WTC11 (cell line): Measurements from ENCODE around the gene SMCO2. TPM values are rescaled to one million over a fixed set of nuclear protein-coding genes. Genes with fewer than 3 reads are reported as not detected.

ENCODE experiments used
- ATAC-seq: fragments of 200-7000 bp; cut with Tn5 transposase; 2 replicates; pipeline ENCODE4 v1.10.0; 2021; ENCODE audit warnings: mild to moderate bottlenecking, moderate library complexity
- CTCF ChIA-PET: fragments of 300-600 bp; sonication (Branson Sonifier 250); formaldehyde crosslinking; loops from one replicate; lab custom pipeline; 2021; ENCODE audit warnings: antibody characterized with exemption; lab: Charles Lee
- POLR2A ChIA-PET: fragments of 350-600 bp; sonication (Branson Sonifier 250); formaldehyde crosslinking; loops from one replicate; lab custom pipeline; 2021; ENCODE audit warnings: antibody characterized with exemption; lab: Charles Lee
- DNase-seq: peaks from one replicate; pipeline ENCODE4 v3.0.0; 2021; ENCODE audit warnings: low spot score
- H3K27ac Mint-ChIP-seq: 2 replicates; pipeline ENCODE4 v1.8.0; 2021; ENCODE audit warnings: mixed read lengths
- H3K27me3 Mint-ChIP-seq: 2 replicates; pipeline ENCODE4 v1.8.0; 2021; ENCODE audit warnings: low read depth, mild to moderate bottlenecking, moderate library complexity, mixed read lengths
- H3K36me3 Mint-ChIP-seq: 2 replicates; pipeline ENCODE4 v1.8.0; 2021; ENCODE audit warnings: mixed read lengths
- H3K4me1 Mint-ChIP-seq: 2 replicates; pipeline ENCODE4 v1.8.0; 2022; ENCODE audit warnings: mixed read lengths
- H3K4me3 Mint-ChIP-seq: 2 replicates; pipeline ENCODE4 v1.8.0; 2021; ENCODE audit warnings: mild to moderate bottlenecking, moderate library complexity, mixed read lengths
- H3K9me3 Mint-ChIP-seq: 2 replicates; pipeline ENCODE4 v1.8.0; 2021; ENCODE audit warnings: mixed read lengths
- CREM ChIP-seq: sonication (generic); formaldehyde crosslinking; IDR thresholded peaks from 2 replicates; pipeline ENCODE4 v1.8.1; 2022; ENCODE audit warnings: mild to moderate bottlenecking, missing genetic modification reagents, moderate library complexity
- ELF4 ChIP-seq: sonication (generic); formaldehyde crosslinking; IDR thresholded peaks from 2 replicates; pipeline ENCODE4 v1.8.1; 2022; ENCODE audit warnings: low read depth, mild to moderate bottlenecking, moderate library complexity, missing genetic modification reagents
- ESRRA ChIP-seq: sonication (generic); formaldehyde crosslinking; IDR thresholded peaks from 2 replicates; pipeline ENCODE4 v1.8.1; 2022; ENCODE audit warnings: mild to moderate bottlenecking, missing genetic modification reagents, borderline replicate concordance
- FOXJ3 ChIP-seq: sonication (generic); formaldehyde crosslinking; IDR thresholded peaks from 2 replicates; pipeline ENCODE4 v1.9.0; 2021; ENCODE audit warnings: missing genetic modification reagents, mild to moderate bottlenecking, borderline replicate concordance
- GTF2I ChIP-seq: fragments of 250-450 bp; sonication (Bioruptor Pico); conservative IDR thresholded peaks from 2 replicates; pipeline ENCODE4 v1.4.0; 2021; ENCODE audit warnings: mild to moderate bottlenecking
- MXD4 ChIP-seq: fragments of 250-450 bp; sonication (Bioruptor Pico); IDR thresholded peaks from 2 replicates; pipeline ENCODE4 v1.8.0; 2021; ENCODE audit warnings: mild to moderate bottlenecking, moderate library complexity, borderline replicate concordance
- NFATC4 ChIP-seq: fragments of 250-450 bp; sonication (Bioruptor Pico); IDR thresholded peaks from 2 replicates; pipeline ENCODE4 v1.9.0; 2021; ENCODE audit warnings: mild to moderate bottlenecking
- NFYB ChIP-seq: sonication (generic); formaldehyde crosslinking; conservative IDR thresholded peaks from 2 replicates; pipeline ENCODE4 v1.8.0; 2022; ENCODE audit warnings: low read depth, missing genetic modification reagents
- NR3C1 ChIP-seq: sonication (generic); formaldehyde crosslinking; conservative IDR thresholded peaks from 2 replicates; pipeline ENCODE4 v1.8.1; 2023; ENCODE audit warnings: low read depth, mild to moderate bottlenecking, missing genetic modification reagents
- OVOL2 ChIP-seq: fragments of 250-450 bp; sonication (Bioruptor Pico); IDR thresholded peaks from 2 replicates; pipeline ENCODE4 v1.9.0; 2021; ENCODE audit warnings: mild to moderate bottlenecking, borderline replicate concordance
- PRRX2 ChIP-seq: fragments of 250-450 bp; sonication (Bioruptor Pico); IDR thresholded peaks from 2 replicates; pipeline ENCODE4 v1.8.0; 2021; ENCODE audit warnings: mild to moderate bottlenecking
- RORB ChIP-seq: fragments of 250-450 bp; sonication (Bioruptor Pico); IDR thresholded peaks from 2 replicates; pipeline ENCODE4 v1.9.0; 2021; ENCODE audit warnings: mild to moderate bottlenecking
- TP53 ChIP-seq: sonication (generic); formaldehyde crosslinking; IDR thresholded peaks from 2 replicates; pipeline ENCODE4 v1.8.1; 2023; ENCODE audit warnings: mild to moderate bottlenecking, missing genetic modification reagents
- ZNF138 ChIP-seq: sonication (generic); formaldehyde crosslinking; conservative IDR thresholded peaks from 2 replicates; pipeline ENCODE4 v1.8.1; 2022; ENCODE audit warnings: mild to moderate bottlenecking, moderate library complexity, missing genetic modification reagents
- ZNF416 ChIP-seq: fragments of 250-450 bp; sonication (Bioruptor Pico); IDR thresholded peaks from 2 replicates; pipeline ENCODE4 v1.9.0; 2021; ENCODE audit warnings: mild to moderate bottlenecking, inconsistent platforms
- ZNF671 ChIP-seq: fragments of 250-450 bp; sonication (Bioruptor Pico); IDR thresholded peaks from 2 replicates; pipeline ENCODE4 v1.8.0; 2021; ENCODE audit warnings: mild to moderate bottlenecking
- total RNA-seq: library from RNA; stranded (reverse); gene quantifications from 3 replicates; pipeline ENCODE4 v1.2.3, GENCODE V29; 2021
- TF ChIP-seq, protein P1 (sequence below): sonication (generic); formaldehyde crosslinking; IDR thresholded peaks from 2 replicates; pipeline ENCODE4 v1.8.1; 2023; ENCODE audit warnings: mild to moderate bottlenecking, missing genetic modification reagents, moderate library complexity
- TF ChIP-seq, protein P2 (sequence below): sonication (generic); formaldehyde crosslinking; IDR thresholded peaks from 2 replicates; pipeline ENCODE4 v1.8.0; 2022; ENCODE audit warnings: mild to moderate bottlenecking, missing genetic modification reagents
- TF ChIP-seq, protein P3 (sequence below): sonication (generic); formaldehyde crosslinking; IDR thresholded peaks from 2 replicates; pipeline ENCODE4 v1.8.1; 2023; ENCODE audit warnings: mild to moderate bottlenecking, missing genetic modification reagents
- TF ChIP-seq, protein P4 (sequence below): sonication (generic); formaldehyde crosslinking; conservative IDR thresholded peaks from 2 replicates; pipeline ENCODE4 v1.8.1; 2022; ENCODE audit warnings: mild to moderate bottlenecking, missing genetic modification reagents
- TF ChIP-seq, protein P5 (sequence below): sonication (generic); formaldehyde crosslinking; IDR thresholded peaks from 2 replicates; pipeline ENCODE4 v1.8.0; 2022; ENCODE audit warnings: mild to moderate bottlenecking, missing genetic modification reagents
- TF ChIP-seq, protein P6 (sequence below): sonication (generic); formaldehyde crosslinking; conservative IDR thresholded peaks from 2 replicates; pipeline ENCODE4 v1.8.1; 2023; ENCODE audit warnings: mild to moderate bottlenecking, low read depth, missing genetic modification reagents, moderate library complexity
- TF ChIP-seq, protein P7 (sequence below): fragments of 250-450 bp; sonication (Bioruptor Pico); IDR thresholded peaks from 2 replicates; pipeline ENCODE4 v2.1.2; 2022; ENCODE audit warnings: mild to moderate bottlenecking, moderate library complexity
- TF ChIP-seq, protein P8 (sequence below): sonication (generic); formaldehyde crosslinking; IDR thresholded peaks from 2 replicates; pipeline ENCODE4 v1.8.0; 2023; ENCODE audit warnings: missing genetic modification reagents

The SMCO2 gene
- total RNA-seq, 1 experiment from 2014 or later, result 0.52 TPM

DNA sequence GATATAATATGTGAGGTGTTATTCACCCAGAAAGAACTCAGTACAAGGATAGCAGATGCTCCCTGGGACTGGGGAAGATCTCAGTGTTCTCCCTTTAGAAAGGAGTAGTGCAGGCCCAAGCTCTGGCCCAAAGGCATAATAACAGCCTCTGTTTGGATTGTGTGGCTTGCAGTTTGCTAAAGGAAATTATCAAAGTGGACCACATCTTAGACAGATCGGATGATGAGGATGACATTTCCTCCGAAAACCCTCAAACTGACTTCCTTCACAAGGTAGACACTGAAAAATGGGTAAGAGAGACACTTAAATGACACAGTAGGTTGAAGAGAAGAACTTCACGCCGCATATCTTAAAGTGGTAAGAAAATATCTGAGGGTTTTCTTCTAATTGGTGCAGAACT, 26.1 kb downstream of the SMCO2 start:
- Mint-ChIP-seq H3K27me3 (peaks cover 3% of the 10 kb centered on the region; the same call in 1 of the 2 replicates), H3K36me3 (peaks cover 17% of the 10 kb centered on the region), H3K4me3 (no peak overlapping the region), H3K9me3 (peaks cover 29% of the 10 kb centered on the region), H3K4me1 (no peaks in the 10 kb centered on the region), H3K27ac (no peak overlapping the region)
- DNase-seq, result no peak
- ChIA-PET CTCF (interaction anchor here (1.1 kb wide), 1 partner anchor 52 kb away, joined by 4 read pairs; the partner anchor contains the start of gene PPFIBP1), POLR2A (no interaction called here)
- no peak for ATAC-seq
- TF ChIP-seq, protein P1, sequence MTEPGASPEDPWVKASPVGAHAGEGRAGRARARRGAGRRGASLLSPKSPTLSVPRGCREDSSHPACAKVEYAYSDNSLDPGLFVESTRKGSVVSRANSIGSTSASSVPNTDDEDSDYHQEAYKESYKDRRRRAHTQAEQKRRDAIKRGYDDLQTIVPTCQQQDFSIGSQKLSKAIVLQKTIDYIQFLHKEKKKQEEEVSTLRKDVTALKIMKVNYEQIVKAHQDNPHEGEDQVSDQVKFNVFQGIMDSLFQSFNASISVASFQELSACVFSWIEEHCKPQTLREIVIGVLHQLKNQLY (CRISPR knock-in tag), result no peak
- TF ChIP-seq NR3C1 (CRISPR knock-in tag) (no peak), NFYB (no peak), ELF4 (CRISPR knock-in tag) (no peak), ESRRA (CRISPR knock-in tag) (no peak), GTF2I (CRISPR knock-in tag) (no peak), PRRX2 (CRISPR knock-in tag) (no peak), ZNF671 (CRISPR knock-in tag) (no peak), OVOL2 (CRISPR knock-in tag) (no peak)
- TF ChIP-seq, protein P2, sequence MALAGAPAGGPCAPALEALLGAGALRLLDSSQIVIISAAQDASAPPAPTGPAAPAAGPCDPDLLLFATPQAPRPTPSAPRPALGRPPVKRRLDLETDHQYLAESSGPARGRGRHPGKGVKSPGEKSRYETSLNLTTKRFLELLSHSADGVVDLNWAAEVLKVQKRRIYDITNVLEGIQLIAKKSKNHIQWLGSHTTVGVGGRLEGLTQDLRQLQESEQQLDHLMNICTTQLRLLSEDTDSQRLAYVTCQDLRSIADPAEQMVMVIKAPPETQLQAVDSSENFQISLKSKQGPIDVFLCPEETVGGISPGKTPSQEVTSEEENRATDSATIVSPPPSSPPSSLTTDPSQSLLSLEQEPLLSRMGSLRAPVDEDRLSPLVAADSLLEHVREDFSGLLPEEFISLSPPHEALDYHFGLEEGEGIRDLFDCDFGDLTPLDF (CRISPR knock-in tag), result no peak
- TF ChIP-seq, protein P3, sequence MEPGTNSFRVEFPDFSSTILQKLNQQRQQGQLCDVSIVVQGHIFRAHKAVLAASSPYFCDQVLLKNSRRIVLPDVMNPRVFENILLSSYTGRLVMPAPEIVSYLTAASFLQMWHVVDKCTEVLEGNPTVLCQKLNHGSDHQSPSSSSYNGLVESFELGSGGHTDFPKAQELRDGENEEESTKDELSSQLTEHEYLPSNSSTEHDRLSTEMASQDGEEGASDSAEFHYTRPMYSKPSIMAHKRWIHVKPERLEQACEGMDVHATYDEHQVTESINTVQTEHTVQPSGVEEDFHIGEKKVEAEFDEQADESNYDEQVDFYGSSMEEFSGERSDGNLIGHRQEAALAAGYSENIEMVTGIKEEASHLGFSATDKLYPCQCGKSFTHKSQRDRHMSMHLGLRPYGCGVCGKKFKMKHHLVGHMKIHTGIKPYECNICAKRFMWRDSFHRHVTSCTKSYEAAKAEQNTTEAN (CRISPR knock-in tag), result no peak
- TF ChIP-seq, protein P4, sequence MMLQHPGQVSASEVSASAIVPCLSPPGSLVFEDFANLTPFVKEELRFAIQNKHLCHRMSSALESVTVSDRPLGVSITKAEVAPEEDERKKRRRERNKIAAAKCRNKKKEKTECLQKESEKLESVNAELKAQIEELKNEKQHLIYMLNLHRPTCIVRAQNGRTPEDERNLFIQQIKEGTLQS (CRISPR knock-in tag), result no peak
- TF ChIP-seq, protein P5, sequence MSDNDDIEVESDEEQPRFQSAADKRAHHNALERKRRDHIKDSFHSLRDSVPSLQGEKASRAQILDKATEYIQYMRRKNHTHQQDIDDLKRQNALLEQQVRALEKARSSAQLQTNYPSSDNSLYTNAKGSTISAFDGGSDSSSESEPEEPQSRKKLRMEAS, result no peak

DNA sequence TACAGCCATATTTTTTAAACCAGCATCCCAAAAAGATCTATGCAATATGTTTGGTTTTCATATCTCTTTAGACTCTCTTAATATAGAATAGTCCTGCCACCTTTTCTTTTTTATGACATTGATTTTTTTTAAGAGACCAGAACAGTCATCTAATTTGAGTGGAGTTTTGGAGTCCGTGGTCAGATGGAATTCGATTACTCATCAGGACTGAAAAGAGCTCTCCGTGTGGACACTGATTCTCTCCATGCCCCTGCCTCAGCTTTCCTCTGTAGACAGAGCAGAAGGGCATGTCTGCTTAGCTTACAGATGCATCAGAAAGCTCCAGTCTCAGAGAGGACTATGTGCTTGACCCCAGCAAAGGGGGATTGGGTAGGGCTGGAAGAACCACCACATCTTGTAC, 27.8 kb downstream of the SMCO2 start:
- POLR2A ChIA-PET, result no interaction called here
- Mint-ChIP-seq H3K4me3 (no peak overlapping the region), H3K36me3 (peaks cover 23% of the 10 kb centered on the region), H3K27ac (no peak overlapping the region), H3K4me1 (no peaks in the 10 kb centered on the region), H3K9me3 (peaks cover 38% of the 10 kb centered on the region), H3K27me3 (peaks cover 3% of the 10 kb centered on the region; the same call in 1 of the 2 replicates)
- no peak for ATAC-seq
- no peak for DNase-seq
- CTCF ChIA-PET, result no interaction called here
- TF ChIP-seq, protein P6, sequence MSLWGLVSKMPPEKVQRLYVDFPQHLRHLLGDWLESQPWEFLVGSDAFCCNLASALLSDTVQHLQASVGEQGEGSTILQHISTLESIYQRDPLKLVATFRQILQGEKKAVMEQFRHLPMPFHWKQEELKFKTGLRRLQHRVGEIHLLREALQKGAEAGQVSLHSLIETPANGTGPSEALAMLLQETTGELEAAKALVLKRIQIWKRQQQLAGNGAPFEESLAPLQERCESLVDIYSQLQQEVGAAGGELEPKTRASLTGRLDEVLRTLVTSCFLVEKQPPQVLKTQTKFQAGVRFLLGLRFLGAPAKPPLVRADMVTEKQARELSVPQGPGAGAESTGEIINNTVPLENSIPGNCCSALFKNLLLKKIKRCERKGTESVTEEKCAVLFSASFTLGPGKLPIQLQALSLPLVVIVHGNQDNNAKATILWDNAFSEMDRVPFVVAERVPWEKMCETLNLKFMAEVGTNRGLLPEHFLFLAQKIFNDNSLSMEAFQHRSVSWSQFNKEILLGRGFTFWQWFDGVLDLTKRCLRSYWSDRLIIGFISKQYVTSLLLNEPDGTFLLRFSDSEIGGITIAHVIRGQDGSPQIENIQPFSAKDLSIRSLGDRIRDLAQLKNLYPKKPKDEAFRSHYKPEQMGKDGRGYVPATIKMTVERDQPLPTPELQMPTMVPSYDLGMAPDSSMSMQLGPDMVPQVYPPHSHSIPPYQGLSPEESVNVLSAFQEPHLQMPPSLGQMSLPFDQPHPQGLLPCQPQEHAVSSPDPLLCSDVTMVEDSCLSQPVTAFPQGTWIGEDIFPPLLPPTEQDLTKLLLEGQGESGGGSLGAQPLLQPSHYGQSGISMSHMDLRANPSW (CRISPR knock-in tag), result no peak
- TF ChIP-seq TP53 (CRISPR knock-in tag), result no peak
- TF ChIP-seq, protein P2 (CRISPR knock-in tag), result no peak
- no peak for TF ChIP-seq NFATC4 (CRISPR knock-in tag)
- TF ChIP-seq, protein P7, sequence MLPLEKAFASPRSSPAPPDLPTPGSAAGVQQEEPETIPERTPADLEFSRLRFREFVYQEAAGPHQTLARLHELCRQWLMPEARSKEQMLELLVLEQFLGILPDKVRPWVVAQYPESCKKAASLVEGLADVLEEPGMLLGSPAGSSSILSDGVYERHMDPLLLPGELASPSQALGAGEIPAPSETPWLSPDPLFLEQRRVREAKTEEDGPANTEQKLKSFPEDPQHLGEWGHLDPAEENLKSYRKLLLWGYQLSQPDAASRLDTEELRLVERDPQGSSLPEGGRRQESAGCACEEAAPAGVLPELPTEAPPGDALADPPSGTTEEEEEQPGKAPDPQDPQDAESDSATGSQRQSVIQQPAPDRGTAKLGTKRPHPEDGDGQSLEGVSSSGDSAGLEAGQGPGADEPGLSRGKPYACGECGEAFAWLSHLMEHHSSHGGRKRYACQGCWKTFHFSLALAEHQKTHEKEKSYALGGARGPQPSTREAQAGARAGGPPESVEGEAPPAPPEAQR (CRISPR knock-in tag), result no peak
- TF ChIP-seq, protein P5, result no peak
- TF ChIP-seq MXD4 (CRISPR knock-in tag), result no peak
- no peak for TF ChIP-seq CREM (CRISPR knock-in tag)
- TF ChIP-seq FOXJ3 (CRISPR knock-in tag), result no peak
- TF ChIP-seq, protein P1 (CRISPR knock-in tag), result no peak
- no peak for TF ChIP-seq ZNF671 (CRISPR knock-in tag)
- TF ChIP-seq ZNF416, result no peak
- TF ChIP-seq, protein P8, sequence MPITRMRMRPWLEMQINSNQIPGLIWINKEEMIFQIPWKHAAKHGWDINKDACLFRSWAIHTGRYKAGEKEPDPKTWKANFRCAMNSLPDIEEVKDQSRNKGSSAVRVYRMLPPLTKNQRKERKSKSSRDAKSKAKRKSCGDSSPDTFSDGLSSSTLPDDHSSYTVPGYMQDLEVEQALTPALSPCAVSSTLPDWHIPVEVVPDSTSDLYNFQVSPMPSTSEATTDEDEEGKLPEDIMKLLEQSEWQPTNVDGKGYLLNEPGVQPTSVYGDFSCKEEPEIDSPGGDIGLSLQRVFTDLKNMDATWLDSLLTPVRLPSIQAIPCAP (CRISPR knock-in tag), result no peak
- no peak for TF ChIP-seq ZNF138 (CRISPR knock-in tag)
- no peak for TF ChIP-seq RORB (CRISPR knock-in tag)
